HT1080 (cell line): ENCODE results near the gene CIROP. TPM values are rescaled to one million over a fixed set of nuclear protein-coding genes. Genes with fewer than 3 reads are reported as not detected.
A peak's percentile ranks its signal among the peaks of the same experiment; 100 is the strongest.

Experiments used
- DNase-seq: peaks from one replicate; pipeline ENCODE4 v3.0.0-alpha.2; 2015; ENCODE audit warnings: low read depth
- polyA plus RNA-seq, 2 experiments: library from polyadenylated mRNA; depleted of rRNA; stranded (reverse); fragments of >200 nt; gene quantifications; 2 replicates each; pipeline ENCODE4 v1.2.3, GENCODE V29; 2015
- total RNA-seq: library from RNA; depleted of rRNA; stranded (reverse); fragments of >200 nt; shearing (Covaris generic); gene quantifications from 2 replicates; pipeline ENCODE4 v1.2.3, GENCODE V29; 2014; rRNA removed

CIROP gene, protein sequence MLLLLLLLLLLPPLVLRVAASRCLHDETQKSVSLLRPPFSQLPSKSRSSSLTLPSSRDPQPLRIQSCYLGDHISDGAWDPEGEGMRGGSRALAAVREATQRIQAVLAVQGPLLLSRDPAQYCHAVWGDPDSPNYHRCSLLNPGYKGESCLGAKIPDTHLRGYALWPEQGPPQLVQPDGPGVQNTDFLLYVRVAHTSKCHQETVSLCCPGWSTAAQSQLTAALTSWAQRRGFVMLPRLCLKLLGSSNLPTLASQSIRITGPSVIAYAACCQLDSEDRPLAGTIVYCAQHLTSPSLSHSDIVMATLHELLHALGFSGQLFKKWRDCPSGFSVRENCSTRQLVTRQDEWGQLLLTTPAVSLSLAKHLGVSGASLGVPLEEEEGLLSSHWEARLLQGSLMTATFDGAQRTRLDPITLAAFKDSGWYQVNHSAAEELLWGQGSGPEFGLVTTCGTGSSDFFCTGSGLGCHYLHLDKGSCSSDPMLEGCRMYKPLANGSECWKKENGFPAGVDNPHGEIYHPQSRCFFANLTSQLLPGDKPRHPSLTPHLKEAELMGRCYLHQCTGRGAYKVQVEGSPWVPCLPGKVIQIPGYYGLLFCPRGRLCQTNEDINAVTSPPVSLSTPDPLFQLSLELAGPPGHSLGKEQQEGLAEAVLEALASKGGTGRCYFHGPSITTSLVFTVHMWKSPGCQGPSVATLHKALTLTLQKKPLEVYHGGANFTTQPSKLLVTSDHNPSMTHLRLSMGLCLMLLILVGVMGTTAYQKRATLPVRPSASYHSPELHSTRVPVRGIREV
- total RNA-seq: not detected in 2 replicates
- polyA plus RNA-seq (2015; cell fraction: cytosol; rRNA removed): not detected in 2 replicates
- polyA plus RNA-seq (2015; cell fraction: nucleus; rRNA removed): not detected in 2 replicates

DNA sequence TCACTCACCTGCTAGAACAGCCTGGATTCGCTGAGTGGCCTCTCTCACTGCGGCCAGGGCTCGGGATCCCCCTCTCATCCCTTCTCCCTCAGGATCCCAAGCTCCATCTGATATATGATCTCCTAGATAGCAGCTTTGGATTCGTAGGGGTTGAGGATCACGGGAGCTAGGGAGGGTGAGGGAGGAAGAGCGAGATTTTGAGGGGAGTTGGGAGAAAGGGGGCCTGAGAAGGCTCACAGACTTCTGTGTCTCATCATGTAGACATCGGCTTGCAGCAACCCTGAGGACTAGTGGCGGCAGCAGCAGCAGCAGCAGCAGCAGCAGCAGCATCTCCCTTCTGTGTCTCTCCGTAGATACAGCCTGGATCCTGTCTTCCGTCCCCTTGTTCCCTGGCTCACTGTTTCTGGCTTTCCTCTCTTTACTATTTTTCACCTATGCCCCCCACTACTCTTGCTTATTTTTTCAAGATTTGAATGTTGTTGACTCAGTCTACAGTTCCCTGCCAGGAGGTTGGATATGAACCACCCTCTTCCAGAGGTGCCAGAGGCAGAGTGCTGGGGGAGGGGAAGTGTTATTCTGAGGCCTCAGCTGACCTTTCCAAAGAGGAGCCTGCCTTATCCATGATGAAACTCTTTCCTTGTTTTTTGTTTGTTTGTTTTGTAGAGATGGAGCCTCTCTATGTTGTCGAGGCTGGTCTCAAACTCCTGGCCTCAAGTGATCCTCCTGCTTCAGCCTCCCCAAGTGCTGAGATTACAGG, at the start of gene CIROP:
Gene CIROP (minus strand): TSS at position 399 of the 757 bp plus-strand sequence. CDS start 69 bp downstream, at position 330.
- no peak for DNase-seq

DNA sequence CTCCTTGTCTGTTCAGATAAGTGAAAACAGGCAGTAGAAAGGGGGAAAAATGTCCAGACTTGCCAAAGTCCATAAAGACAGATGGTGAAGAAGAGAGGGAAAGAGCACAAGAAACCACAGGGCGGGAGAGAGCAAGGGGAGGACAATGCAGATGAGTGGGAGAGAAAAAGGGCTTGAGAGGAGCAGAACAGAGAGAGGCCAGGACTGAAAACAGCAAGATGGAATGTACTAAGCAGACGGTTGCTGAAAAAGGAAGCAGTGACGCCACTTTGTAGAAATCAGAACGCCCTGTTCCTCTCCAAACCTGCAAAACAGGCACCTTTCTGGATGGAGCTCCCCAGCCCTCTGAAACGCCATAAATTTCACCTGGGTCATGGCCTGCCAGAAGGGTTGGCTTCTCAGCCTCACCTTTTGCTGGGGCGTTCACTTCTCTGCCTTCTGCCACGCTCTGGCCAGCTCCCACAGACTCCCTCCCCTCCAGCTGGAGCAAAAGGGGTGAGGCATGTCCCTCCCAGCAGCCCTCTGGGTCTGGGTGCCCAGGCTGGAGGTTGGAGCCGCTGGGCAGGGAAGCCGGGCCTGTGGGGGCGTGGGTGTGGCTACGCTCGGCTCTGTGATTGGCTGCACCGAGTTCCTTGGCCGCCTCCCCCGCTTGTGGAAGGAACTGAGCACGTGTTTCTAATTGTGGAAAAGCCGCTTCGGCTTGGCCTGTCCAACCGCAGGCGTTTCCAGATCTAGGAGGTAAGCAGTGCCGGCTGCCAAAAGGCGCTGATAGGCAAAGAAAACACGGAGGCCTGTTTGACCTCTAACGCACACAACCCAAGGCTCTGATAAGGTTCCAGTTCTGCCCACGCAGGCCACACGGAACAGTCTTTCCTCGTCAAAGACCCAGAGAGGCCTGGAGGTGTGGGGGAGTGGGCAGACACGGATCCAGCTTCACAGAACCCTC, 49.3 kb upstream of the CIROP start:
- DNase-seq: no peak

DNA sequence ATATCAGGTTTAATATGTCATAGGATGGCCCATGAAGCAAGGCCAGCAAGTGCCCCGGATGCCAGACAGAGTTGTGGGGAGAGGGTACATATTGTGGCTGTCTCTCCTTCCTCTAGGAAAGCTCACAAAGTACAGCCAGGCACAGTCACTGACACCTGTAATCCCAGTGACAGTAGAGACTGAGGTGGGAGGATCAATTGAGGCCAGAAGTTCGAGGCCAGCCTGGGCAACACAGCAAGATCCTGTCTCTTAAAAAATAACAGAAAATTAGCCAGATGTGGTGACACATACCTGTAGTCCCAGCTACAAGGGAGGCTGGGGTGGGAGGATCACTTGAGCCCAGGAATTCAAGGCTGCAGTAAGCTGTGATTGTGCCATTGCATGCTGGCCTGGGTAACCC, 46.6 kb upstream of the CIROP start:
- no peak for DNase-seq

DNA sequence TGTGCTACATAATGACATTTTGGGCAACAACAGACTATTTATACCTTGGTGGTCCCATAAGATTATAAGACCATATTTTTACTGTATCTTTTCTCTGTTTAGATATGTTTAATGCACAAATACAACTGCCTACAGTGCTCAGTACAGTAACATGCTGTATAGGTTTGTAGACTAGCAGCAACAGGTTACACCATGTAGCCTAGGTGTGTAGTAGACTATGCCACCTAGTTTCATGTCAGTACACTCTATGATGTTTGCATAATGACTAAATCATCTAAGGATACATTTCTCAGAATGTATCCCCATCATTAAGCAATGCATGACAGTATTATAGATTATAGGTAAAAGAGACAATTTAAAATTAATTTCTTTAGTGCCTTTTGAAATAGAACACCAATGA, 45.0 kb upstream of the CIROP start:
- DNase-seq: no peak

DNA sequence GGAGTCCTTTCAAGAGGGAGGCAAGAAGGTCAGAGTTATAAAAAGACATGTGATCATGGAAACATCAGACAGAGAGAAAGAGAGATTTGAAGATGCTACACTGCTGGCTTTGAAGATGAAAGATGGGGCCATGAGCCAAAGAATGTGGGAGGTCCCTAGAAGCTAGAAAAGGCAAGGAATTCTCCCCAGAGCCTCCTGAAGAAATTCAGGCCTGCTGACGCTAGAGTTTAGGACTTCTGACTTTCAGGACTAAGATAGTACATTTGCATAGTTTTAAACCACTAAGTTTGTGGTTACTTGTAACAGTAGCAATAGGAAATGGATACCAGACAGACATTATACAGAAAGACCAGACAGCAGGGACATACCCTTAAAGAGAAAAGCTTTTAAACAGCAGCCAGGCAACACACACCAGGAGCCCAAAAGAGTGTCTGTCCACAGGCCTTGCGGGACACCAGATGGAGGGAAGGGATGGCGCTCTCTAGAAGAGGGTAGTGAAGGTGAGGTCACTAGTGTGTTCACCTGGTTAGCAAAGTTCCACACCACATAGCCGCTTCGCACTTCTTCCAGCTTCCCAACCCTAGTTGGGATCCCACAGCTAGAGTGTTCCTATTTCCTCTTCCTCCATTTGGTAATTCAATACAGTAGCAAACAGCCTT, 43.9 kb upstream of the CIROP start:
- DNase-seq: no peak

DNA sequence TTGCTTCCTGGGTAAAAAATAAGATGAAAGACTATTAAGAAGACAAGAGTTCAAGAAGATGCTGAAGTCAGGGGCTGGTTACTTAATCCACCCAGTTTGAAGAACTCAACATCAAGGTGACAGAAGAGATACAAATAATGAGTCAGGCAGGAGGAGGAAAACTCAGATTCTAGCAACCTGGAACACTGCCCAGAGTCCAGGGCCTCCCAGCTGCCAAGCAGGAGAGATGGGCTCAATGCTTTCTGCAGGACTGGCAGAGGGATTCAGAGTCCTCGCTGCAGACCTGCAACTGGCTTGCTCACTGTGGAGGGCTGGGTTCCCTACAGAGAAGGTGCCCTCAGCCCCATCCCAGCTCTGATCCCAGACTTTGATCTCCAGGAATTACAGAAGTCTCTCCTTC, 42.9 kb upstream of the CIROP start:
- DNase-seq: peak; percentile 68

DNA sequence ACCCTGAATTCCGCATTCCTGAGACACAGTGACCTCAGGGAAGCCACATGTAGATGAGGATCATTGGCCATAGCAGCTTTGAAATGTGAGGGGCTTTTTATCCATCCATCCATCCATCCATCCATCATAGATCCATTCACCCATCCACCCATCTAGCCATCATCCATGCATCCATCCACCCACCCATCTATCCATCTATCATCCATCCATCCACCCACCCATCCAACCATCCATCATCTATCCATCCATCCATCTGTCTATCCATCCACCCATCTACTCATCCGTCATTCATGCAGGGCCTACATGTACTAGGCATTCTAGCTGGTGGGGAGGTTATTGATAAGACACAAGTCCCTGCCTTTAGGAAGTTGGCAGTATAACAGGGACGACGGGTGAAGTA, 42.2 kb upstream of the CIROP start:
- no peak for DNase-seq

DNA sequence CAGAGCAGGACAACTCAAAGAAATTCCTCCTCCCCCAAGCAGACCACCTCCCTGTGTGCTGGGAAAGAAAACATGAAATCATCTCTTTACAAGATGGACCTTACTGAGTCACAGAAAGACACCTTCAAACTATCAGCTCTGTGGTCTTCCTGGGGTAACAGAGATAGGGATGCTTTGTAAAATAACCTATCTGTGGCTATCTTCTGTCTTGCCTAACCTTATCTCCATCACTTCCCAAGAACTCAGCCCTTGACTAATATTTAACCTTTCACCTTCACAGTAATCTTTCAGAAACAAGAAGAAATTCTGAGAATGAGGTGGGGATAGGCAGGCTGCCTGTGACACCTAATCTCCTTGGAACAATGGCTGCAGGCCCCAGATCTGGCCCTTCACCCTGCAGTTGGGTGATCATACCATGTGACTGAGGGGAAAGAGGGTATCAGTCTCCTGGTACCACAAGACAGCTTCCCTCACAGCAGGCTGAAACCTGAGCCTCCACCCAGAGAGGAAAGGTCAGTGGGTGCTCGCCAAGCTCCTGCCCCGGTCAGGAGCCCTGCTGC, 41.6 kb upstream of the CIROP start:
- DNase-seq: no peak

DNA sequence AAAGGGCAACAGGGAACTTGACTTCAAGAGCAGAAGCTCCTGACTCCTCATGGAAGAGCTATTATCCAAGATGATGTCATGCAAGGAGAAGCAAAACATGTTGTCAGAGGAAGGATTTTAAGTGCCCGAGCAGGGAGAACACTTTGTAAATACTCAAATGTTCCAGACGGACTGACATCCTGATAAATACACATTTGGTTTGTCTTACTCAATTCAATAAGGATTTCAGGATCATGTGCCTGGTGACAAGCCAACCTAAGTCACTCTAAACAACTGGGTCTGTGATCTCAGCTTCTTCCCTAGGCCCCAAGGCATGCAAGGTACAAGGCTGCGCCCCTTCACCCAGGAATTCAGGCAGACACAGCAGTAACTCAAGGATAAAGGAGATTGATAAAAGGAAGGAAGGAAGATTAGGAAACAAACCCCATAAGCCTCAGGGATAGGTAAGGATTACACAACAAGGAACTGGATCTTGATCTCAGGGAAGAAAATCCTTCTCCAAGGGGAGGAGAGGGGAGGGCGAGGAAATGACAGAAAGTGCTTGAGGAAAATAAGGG, 41.1 kb upstream of the CIROP start:
- DNase-seq: no peak

DNA sequence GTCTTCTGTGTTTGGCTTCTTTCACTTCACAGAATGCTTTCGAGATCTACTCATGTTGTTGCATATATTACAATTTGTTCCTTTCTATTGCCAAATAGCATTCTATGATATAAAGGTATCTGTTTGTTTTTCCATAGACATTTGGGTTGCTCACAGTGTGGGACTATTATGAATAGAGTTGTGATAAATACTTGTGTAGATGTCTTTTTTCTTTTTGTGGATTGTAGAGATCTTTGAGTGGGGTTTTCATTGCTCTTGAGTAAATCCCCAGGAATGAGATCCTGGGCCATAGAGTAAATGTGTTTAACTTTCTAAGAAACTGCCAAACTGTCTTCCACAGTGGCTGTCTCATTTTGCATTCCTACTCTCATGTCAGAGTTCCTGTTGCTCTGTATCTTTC, 39.1 kb upstream of the CIROP start:
- DNase-seq: no peak

DNA sequence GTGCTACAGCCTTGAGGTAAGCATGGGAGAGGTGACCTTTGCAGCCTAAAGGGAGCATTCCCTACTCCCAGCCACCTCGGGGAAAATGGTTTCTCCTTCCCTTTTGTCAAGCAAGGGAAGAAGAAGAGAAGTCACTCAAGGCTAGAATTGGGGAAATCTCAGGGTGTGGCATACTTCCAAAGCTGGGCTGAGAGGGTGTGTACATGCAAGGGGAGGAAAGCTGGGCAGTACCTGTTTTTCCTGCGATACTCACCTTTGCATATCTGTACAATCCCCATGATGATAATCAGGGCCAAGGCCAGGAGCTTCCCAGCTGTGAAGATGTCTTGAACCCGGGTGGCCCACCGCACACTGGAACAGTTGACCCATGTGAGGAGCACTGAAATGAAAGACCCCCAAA, 38.0 kb upstream of the CIROP start:
- DNase-seq: no peak

DNA sequence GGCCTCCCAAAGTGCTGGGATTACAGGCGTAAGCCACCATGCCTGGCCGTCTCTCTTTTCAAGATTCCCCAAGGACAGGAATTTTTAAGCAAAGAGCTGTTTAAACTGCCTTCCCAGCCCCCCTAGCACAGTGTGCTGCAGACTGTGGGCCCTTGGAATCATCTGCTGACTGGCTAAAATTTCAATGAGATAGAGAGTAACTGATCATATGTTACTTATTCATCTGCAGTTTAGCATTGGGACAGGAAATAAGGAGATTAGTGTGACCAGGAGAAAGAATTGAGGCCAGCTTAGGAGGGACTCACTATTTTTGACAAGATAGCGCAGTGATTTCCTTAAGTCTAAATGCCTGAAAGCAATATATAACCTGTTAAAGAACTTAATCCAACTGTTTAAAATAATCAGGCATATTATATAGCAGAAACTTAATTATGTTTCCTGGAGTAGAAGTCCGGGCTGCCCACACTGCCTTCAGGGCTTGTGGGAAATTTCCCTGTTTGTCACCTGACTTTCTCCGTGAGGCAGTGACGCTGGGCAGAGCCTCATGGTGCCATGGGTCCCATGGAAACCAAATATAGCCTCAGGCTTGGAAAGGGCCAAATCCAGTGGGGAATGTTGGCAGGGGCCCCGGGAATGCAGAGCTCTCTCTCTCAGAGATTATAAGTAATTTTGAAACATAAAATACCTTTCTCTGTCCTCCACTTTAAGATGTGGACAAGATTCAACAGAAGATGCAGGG, 37.1 kb upstream of the CIROP start:
- no peak for DNase-seq

DNA sequence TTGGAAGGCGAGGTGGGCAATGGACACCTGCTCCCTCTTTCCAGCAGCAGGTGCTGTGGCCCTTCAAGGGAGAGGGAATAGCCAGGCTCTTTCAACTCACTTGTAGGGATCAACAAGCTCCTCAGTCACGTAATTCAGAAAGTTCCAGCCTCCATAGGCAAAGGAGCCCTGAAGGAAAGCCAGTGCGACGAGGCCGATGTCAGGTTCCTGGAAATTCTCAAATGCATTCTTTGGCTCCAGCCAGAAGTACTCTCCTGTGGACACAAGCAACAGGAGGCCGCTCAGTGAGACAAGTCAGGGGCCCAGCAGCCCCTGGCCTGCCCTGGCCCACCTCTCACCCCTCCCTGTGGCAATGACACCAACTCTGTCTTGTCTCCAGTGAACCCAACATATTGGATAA, 35.6 kb upstream of the CIROP start:
- no peak for DNase-seq

DNA sequence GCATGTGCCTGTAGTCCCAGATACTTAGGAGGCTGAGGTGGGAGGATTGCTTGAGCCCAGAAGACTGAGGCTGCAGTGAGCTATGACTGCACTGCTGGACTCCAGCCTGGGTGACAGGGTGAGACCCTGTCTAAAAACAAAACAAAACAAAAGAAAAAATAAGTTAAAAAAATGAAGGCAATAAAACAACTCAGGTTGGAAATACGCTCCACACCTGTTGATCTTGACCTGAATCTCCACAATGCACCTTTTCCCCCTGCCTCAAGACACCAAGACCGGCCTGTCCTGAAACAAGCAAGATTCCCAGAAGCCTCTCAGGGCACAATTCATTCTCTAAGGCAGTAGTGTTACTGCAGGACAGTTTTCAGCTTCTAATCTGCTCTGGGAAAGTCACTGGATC, 35.1 kb upstream of the CIROP start:
- no peak for DNase-seq

DNA sequence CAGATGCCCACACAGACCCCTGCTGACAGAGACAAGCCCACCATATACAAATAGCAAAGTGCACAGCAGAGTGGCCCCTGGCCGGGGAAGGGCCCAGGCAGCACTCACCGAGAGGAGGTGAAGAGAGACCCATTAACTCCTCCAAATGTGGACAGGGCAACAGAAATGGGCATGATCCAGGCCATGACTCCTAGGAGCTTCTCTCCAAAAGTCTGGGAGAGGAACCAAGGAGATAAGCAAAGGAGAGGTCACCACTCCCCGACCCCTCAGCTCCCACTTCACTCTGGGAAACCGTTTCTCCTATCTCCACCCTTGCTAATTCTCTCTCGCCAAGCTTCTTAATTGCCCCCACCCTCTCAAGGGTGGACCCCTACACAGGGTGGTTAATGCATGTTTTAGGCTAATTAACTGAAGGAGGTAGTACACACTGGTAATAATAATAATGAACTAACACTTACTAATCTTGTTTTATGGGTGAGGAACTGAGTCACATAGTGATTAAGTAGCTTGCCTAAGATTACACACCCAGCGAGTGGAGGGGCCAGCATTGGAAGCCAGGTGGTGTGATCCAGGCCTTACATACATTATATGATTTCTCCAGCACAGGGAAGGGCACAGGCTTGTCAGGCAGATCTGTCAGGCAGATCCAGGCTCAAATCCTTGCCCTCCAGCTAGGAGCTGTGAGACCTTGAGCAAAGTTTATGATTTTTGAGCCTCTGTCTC, 33.2 kb upstream of the CIROP start:
- DNase-seq: no peak

DNA sequence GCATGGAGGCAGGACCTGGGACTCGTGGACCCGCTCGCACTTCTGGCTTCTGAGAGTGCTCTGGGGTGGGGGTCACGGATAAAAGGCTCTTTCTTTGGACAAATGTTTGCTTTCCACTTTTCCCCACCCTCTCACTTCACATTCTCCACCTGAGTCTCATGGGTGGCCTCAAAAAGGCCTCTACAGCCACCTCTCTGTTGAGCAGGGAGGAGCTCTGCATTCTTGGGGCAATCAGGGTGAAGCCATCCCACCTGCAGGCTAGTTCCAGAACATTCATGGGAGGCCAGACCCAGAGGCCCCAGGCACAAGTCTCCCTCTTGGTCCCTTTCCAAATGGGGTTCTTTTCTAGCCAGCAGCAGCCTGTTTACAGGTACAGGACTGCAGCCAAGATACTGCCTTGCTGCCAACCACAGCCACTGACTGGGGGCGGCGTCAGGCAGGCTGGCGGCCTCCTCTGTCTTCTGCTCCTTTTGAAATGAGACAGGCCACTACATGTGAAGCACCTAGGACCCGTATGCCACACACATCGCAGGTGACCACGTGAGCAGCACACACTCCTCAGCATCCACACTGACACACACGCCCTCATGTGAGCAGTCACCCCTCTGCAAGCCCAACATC, 32.5 kb upstream of the CIROP start:
- no peak for DNase-seq

DNA sequence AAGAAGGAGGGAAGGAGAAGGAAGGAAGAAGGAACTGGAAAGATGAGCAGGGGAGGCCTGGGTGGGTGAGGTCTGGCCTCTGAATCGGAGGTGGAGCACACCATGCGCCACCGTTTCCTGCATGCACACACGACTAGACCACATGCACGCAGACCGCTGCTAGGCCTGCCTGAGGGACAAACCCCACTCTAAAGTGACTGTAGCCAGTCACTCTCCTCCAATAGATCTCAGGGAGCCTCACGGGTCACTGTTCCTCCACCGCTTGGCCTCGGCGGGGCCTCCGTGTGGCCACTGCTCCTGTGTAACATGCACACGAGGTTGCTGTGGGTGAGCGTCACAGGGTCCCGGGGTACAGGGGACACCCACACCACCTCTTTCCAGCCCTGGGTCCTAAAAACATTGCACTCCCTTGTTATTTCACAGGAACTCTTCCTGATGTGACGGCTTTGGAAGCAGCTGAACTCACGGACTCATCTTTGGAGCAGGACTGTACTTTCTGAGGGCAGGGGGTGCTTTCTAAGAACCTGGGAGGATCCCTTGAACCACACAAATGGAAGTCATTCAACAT, 31.9 kb upstream of the CIROP start:
- no peak for DNase-seq
